GM19324 (cell line): ENCODE data around the gene TMEM255B.

Experiments used
- ATAC-seq: cut with Tn5 transposase; IDR thresholded peaks from one replicate; pipeline ENCODE4 v1.9.1; 2021; ENCODE audit warnings: mild to moderate bottlenecking, moderate library complexity; ENCODE audit not compliant: unreplicated experiment, low FRiP score

The TMEM255B gene

DNA sequence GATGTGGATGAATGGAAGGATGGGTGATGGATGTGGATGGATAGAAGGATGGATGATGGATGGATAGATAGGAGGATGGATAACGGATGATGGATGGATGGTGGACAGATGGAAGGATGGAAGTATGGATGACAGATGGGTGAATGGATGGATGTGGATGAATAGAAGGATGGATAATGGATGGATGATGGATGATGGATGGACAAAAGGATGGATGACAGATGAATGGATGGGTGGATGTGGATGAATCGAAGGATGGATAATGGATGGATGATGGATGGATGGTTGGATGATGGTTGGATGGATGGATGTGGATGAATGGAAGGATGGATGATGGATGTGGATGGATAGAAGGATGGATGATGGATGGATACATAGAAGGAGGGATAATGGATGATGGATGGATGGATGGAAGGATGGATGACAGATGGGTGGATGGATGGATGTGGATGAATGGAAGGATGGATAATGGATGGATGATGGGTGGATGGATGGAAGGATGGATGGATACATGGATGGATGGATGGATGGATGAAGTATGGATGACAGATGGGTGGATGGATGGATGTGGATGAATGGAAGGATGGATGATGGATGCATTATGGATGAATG lies 39.3 kb downstream of the TMEM255B start:
- ATAC-seq: no peak

DNA sequence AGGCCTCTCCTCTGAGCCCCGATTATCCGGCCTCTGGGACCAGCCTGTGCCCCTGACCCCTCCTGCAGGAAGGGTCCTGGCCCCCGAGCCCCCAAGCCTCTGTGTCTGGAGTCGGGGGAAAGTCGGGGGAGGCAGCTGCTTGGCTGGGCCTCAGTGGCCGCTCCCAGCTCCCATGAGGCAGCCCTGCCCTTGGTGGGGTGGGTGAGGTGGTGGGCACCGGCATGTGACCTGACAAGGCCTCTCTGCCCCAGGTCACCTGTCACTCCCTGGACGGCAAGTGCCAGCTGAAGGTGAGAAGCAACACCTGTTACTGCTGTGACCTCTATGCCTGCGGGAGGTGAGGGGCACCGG lies 41.5 kb downstream of the TMEM255B start:
- no peak for ATAC-seq

DNA sequence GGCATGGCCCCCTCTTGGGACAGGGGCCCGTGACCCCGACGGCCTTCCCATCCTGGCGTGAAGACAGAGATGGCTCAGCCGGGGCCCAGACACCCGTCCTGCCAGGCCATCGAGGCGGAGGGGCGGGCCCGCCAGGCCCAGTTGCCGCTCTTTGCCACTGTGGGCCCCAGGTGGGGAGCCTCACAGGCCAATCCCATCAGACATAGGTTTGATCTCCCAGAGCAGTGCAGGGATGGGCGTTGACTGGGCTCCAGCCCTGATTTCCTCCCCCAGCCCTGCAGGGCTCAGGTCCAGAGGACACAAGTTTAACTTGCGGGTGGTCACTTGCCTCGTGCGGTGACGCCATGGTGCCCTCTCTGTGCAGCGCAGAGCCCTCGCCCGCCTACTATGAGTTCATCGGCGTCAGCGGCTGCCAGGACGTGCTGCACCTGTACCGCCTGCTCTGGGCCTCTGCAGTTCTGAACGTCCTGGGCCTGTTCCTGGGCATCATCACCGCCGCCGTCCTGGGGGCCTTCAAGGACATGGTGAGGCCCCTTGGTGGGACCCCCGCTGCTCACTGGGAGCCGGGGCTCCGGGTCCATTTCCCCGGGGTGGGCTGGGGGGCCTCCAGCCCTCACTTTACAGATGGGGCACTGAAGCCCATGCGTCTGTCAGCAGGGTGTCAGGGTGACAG lies 42.4 kb downstream of the TMEM255B start:
- no peak for ATAC-seq

DNA sequence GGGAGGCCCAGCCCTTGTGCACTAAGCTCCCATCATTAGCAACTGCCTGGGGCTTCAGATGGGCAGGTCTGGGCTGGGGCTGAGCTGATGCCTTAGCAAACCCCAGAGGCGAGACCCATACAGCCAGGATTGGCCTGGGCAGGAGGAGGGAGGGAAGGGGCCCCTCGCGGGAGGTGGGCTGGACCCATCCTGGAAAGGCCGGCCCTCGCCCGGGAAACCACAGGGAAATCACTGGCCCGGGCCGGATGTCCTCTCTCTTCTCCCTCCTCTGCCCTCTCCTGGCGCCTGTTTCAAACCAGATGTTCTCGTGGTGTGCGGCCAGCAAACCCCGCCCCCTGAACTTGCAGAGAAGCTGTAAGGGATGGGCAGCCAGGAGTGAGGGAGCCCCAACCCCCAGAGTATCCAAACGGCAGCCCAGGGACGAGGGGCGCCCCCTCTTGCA lies 43.1 kb downstream of the TMEM255B start:
- ATAC-seq: no peak

DNA sequence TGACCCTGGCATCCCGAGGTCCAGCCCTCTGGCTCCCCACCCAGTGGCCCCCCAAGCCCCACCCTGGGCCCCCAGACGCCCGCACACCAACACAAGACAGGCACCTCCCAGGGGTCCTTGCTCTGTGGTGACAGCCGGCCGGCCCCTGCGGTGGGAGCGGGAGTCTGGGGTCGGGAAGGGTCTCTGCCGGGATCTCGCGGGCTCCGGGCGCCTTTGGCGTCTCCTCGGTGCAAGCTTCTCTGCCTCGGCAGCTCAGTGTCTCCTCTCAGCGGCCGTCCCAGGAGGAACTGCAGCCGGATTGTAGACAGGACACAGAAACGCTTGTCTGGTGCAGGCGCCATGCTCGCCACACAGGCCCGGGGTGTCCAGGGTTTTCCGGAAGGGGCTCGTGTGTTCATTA lies 43.7 kb downstream of the TMEM255B start:
- no peak for ATAC-seq

DNA sequence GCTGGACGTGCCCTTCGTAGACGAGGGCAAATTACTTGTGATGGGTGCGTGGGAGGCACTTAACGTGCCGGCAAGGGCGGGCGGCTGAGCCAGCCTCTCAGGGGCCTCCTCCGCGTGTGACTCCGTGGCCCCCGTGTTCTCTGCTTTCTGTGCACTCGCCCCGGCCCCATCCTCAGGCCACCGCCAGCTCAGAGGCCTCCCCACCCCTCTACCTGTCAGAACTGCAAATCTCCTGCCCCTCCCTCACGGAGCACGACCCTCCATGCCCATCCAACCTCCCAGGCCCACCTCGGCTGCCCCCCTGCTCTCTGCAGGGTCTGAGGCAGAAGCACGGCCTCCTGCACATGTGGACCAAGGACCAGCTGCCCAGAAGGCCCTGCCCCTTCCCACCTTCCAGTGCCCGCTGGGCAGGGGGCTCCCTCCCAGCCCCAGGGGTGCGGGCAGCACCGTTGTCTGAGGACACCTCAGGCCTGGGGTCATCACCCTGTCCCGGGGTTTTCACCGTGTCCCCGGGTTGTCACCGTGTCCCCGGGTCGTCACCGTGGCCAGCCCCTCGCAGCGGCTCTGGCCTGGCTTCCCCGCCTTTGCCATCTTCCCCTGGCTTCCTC lies 44.5 kb downstream of the TMEM255B start:
- ATAC-seq: no peak

DNA sequence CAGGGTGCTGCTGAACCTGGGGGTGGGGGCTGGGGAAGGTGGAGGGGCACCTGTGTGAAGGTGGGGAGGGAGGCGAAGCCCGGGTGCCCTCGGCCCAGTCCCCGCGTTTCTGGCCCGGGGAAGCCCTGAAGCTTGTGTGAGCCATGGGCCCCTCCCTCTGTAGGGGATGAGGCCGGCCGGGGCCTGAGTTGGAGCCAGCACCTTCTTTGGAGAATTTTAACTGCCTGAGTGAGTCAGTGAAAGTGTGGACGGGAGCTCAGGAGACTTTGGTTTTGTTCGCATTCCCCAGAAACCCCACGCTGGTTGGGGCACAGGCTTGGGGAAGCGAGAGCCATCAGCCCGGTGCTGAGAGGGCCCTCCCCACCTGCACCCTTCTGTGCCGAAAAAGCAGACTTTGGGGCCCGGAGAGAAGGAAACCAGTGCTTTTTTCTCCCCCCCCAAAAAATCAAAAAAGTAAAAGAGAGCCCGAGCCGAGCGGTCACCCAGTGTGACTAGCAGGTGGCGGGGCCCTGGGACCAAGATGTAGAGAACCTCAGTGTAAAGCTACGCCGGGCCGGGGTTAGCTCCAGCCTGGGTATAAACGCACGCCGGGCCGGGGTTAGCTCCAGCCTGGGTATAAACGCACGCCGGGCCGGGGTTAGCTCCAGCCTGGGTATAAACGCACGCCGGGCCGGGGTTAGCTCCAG lies 45.1 kb downstream of the TMEM255B start:
- no peak for ATAC-seq

DNA sequence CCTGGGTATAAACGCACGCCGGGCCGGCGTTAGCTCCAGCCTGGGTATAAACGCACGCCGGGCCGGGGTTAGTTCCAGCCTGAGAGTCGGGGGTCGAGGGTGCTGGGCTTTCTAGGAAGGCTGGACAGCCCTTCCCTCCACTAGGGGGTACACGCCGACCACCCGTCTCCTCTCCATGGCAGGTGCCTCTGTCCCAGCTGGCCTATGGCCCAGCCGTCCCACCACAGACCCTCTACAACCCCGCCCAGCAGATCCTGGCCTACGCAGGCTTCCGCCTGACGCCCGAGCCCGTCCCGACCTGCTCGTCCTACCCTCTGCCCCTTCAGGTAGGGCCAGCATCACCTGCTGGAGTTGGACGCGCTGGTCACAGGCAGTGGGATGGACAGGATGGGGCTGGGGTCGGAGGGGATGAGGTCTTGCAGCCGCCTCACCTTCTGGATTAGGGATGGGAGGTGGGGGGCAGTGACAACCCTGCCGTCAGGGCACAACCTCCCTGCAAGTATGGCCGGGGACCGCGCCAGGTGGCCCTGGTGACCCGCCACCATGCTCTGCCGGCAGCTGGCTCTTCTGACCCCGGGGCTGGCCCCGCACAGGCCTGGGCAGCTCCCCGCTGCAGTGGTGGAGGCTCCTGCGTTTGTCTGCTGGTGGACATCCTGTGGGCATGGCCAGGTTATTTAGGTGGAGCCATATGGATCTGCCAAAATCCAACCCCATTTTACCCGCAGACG lies 45.8 kb downstream of the TMEM255B start:
- ATAC-seq: no peak

DNA sequence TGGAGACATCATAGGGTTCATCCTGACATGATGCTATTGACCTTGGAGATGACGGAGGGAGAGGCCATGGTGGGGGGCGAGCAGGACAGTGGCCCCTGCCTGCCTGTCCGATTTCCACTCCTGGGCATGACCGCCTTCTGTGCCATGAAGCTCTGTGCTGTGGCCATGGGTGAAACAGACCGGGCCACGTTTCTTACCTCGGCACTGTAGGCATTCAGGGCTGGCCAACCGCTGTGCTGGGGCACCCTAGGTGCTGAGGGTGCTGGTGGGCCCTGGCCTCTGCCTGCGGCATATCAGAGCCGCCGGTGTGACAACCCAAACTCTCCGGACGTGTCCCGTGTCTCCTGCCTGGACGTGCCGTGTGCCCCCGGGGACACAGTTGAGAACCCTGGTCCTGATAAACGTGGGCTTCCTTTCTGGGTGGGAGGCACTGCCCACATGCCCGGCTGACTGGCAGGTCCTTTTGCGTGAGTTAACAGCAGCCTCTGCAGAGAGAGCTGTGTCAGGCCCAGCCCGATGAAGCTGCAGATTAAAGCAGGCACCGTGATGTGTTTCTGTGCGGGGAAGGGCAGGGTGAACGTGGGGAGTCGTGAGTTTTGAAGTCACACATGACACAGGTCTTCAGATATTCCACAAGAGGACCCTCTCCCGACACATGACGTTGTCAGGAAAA lies 46.5 kb downstream of the TMEM255B start:
- ATAC-seq: no peak

DNA sequence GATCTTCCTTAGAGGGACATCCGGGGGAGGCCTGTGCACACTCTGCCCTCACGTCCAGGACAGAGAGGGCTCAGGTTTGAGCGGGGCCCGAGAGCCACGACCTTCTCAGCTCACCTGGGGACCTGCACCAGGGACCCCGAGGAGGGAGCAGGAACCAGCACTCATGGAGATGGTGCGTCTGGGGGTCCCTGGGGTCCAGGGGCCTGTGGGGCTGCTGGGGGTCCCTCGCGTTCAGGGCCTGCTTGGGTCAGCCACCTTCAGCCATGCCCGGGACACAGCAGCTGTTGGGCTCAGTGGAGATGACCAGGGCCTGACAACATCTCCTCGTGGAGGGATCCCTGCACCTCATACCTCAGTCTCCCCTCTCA lies 47.1 kb downstream of the TMEM255B start:
- ATAC-seq: no peak

DNA sequence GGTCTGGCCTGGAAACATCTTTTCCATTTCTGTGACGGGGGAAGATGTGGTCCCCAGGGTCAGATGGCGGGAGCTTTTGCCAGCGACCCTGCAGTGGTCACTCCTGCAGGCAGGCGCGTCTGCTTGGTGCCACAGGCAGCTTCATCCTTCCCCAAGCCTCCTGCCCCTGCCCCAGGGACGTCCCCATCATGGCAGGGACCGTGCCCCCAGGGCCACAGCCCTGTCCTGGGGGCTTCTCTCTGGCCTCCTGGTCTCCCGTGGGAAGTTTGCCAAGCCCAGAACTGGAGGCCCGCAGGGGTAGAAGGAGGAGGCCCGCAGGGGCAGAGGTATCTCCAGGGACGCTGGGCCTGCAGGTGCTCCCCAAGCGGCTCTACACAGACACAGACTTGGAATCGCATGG lies 47.5 kb downstream of the TMEM255B start:
- no peak for ATAC-seq

DNA sequence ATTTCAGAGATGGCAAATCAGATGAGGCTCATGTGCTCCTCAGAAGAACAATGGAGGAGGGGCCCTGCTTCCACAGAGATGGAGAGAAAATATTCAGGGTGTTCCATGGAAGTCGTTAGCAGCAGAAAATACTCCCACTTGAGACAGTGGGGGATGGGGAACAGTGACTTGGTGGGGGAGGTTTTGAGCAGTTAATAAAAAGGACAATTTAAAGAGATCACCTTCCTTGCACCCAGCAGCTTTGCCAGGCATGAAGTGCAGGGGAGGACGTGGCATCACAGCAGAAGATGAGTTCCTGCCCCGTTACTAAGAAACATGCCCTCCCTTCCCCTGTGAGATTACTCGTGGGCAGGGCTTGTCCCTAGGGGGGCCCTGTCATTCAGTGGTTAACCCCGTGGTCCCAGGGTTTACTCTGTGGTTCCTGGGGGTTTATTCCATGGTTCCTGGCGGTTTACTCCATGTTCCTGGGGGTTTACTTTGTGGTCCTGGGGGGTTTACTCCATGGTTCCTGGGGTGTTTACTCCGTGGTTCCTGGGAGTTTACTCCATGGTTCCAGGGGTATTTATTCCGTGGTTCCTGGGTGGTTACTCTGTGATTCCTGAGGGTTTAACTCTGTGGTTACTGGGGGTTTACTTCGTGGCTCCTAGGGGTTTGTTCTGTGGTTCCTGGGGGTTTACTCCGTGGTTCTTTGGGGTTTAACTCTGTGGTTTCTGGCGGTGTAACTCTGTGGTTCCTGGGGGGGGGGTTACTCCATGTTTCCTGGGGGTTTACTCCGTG lies 49.2 kb downstream of the TMEM255B start:
- no peak for ATAC-seq

DNA sequence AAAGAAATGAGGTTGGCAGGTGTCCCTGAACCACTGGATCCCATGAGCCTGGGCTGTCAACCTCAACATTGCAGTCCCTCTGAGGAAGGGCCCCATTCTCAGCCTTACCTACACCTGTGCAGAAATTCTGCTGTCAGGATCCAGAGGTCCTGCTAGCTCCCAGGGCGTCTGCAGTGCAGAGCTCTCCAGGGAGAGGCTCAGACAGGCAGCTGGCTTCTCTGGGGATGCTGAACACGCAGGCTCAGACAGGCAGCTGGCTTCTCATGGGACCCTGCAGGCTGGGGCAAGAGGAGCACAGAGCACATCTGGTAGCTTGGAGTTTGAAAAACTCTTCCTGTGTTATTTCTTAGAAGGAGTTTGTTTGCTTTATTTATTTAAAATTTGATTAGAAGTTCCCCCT lies 50.9 kb downstream of the TMEM255B start:
- ATAC-seq: no peak

DNA sequence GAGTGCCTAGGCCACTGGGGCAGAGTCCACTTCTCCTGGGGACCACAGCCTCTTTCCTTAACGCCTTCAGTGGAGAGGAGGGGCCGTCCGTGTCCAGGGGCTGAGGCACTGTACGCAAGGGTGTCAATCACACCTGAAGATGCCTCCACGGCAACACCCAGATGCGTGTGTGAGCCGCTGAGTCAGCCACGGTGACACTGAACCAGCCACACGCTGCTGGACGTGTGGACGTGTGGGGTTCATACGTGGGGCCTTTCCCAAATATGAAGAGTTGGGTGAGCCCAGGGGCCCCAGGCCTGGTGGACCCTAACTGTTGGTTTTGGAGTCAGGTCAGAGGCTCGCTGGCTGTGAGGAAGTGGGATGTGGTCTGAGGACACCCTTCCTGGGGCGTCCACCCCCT lies 51.6 kb downstream of the TMEM255B start:
- ATAC-seq: no peak

DNA sequence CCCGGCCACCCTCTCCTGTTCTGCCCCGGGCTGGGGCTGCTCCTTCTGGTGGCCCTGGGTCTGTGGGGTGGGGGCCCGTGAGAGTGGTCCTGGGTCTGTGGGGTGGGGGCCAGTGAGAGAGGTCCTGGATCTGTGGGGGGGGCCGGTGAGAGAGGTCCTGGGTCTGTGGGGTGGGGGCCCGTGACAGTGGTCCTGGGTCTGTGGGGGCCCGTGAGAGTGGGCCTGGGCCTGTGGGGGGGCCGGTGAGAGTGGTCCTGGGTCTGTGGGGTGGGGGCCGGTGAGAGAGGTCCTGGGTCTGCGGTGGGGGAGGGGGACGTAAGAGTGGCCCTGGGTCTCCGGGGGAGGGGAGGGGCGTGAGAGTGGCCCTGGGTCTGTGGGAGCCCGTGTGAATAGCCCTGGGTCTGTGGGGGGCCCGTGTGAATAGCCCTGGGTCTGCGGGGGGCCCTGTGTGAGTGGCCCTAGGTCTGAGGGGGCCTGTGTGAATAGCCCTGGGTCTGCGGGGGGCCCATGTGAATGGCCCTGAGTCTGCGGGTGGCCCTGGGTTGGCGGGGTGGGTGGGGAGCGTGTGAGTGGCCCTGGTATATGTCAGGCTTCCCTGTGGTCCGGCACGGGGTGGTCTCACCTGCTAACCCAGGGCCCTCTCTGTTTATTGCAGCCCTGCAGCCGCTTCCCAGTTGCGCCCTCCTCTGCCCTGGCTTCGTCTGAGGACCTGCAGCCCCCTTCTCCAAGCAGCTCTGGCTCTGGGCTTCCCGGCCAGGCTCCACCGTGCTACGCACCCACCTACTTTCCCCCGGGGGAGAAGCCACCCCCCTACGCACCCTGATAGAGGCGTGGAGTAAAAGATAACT lies 52.3 kb downstream of the TMEM255B start:
- ATAC-seq: no peak

DNA sequence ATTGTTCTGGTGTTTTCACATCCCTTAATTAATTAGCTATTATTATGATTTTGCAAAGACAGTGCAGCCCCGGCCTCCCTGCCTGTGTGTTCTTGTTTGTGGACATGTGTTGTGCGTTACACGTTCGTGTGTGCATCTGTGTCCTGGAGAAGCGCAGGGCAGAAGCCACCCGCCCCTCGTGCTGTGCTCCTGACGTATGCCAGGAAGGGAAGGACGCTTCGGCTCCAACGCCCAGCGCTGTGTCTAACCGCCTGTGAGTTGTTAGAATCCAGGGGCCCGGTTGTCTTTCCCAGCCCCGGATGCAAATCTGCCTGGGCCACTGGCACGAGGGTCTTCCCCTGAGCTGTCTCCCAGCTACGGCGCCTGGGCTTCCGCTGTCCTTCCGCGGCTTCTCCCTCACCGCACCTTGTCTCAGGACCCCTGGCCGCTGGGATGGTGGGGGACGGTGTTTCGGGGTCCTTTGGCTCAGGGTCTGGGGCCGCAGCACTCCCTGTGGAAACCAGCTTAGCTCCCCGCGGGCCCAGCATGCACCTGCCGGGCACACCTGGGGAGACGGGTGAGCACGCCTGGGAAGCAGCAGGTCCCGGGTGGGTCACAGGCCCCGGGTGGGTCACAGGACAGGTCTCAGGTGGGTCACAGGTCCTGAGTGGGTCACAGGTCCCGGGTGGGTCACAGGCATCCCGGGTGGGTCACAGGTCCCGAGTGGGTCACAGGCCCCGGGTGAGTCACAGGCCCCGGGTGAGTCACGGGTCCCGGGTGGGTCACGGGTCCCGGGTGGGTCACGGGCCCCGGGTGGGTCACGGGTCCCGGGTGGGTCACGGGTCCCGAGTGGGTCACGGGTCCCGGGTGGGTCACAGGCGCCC lies 53.4 kb downstream of the TMEM255B start:
- ATAC-seq: no peak

DNA sequence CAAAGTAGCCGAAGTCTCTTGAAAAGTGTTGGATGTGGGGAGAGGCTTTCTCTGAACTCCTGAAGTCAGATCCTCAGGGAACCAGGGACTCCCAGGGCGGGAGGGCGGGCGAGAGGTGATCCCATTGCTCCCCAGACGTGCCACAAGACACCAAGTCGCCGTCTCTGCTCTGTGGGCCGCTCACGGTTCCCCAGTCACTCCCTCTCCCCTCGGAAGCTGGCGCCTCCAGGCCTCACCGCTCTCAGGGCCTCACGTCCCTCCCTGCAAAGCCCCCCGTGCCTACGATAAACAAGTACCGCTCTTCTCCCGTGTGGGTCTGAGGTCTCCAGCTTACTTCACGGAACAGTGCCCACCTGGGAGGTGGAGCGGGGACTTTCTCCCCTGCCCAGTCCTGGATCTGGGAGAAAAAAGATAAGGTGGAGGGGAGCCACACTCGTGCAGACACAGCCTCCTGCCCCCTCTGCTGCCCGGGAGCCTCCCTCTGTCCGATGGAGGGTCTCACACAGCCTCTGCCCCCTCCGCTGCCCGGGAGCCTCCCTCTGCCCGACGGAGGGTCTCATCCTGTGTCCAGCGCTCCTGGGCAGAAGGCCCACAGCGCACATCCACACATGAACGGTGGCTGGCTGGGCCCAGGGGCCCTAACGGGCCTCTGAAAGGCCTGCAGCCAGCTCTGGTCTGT lies 54.2 kb downstream of the TMEM255B start:
- ATAC-seq: no peak
